Measurements from ENCODE around the gene STK32A.

DNA sequence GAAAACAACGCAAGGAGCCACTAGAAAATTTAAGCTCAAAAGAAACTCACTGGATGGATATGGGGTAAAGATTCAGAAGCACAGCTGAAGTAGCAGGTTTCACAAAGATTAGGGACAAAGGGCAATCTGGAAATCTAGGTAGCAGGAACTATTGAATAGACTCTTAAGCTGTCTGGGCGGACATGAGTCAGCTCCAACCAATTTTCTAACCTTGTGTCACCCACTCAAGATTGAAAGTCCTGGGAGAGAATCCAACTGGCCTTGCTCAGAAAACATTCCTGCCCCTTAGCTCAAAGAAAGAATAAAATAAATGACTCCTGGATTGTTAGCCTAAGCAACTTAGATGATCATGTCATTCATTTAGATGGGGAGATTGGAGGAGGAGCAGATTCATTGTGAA is 69.2 kb downstream of the STK32A start:
- TF ChIP-seq, protein P1, sequence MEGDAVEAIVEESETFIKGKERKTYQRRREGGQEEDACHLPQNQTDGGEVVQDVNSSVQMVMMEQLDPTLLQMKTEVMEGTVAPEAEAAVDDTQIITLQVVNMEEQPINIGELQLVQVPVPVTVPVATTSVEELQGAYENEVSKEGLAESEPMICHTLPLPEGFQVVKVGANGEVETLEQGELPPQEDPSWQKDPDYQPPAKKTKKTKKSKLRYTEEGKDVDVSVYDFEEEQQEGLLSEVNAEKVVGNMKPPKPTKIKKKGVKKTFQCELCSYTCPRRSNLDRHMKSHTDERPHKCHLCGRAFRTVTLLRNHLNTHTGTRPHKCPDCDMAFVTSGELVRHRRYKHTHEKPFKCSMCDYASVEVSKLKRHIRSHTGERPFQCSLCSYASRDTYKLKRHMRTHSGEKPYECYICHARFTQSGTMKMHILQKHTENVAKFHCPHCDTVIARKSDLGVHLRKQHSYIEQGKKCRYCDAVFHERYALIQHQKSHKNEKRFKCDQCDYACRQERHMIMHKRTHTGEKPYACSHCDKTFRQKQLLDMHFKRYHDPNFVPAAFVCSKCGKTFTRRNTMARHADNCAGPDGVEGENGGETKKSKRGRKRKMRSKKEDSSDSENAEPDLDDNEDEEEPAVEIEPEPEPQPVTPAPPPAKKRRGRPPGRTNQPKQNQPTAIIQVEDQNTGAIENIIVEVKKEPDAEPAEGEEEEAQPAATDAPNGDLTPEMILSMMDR (IDR thresholded peaks at IDR 0.05) = no peak
- TF ChIP-seq POLR2A (IDR thresholded peaks at IDR 0.05) = no peak
- peak in 1 of 4 donors; percentile 31 for TF ChIP-seq EP300 (IDR thresholded peaks at IDR 0.05)
